ENCODE data around the gene CDCA5.
"Not testable (repeated sequence)": the region's sequence is repeated elsewhere in the genome, so short reads cannot be mapped to it uniquely, and the experiment has no call there.

CDCA5 gene

GRCh38 chr11:65118891-65119669 is 35.2 kb upstream of the CDCA5 start:
- DNase-seq: not testable (repeated sequence)

GRCh38 chr11:65118097-65118837 is 34.4 kb upstream of the CDCA5 start:
- DNase-seq: no peak

- peak; percentile 100 for DNase-seq
Observed at GRCh38 chr11:65117206-65118096, 33.6 kb upstream of the CDCA5 start, which contains the start of gene ZNHIT2. Gene ZNHIT2 (minus strand): TSS chr11:65117701. CDS start chr11:65117653, 48 bp downstream.

- peak; percentile 82 for DNase-seq
Observed at GRCh38 chr11:65116370-65117205, 32.7 kb upstream of the CDCA5 start.

GRCh38 chr11:65115361-65116082 is 31.7 kb upstream of the CDCA5 start:
- no peak for DNase-seq

- DNase-seq: no peak
Observed at GRCh38 chr11:65114538-65115171, 30.8 kb upstream of the CDCA5 start.

GRCh38 chr11:65113839-65114238 is 30.0 kb upstream of the CDCA5 start:
- no peak for DNase-seq

- DNase-seq: no peak
Observed at GRCh38 chr11:65113361-65113756, 29.5 kb upstream of the CDCA5 start.

- peak; percentile 72 for DNase-seq
Observed at GRCh38 chr11:65112546-65113360, 28.9 kb upstream of the CDCA5 start.

GRCh38 chr11:65111744-65112545 is 28.1 kb upstream of the CDCA5 start, which contains the start of gene TM7SF2:
Gene TM7SF2 (plus strand): TSS chr11:65111872. CDS start chr11:65112016, 144 bp downstream.
- peak; percentile 92 for DNase-seq

GRCh38 chr11:65111159-65111743 is 27.4 kb upstream of the CDCA5 start:
- no peak for DNase-seq

GRCh38 chr11:65110354-65110861 is 26.6 kb upstream of the CDCA5 start:
- peak; percentile 94 for DNase-seq

GRCh38 chr11:65109231-65110198 is 25.7 kb upstream of the CDCA5 start:
- no peak for DNase-seq

- DNase-seq: no peak
Observed at GRCh38 chr11:65108469-65109123, 24.8 kb upstream of the CDCA5 start.

- no peak for DNase-seq
Observed at GRCh38 chr11:65107751-65108468, 24.1 kb upstream of the CDCA5 start.

GRCh38 chr11:65107078-65107477 is 23.2 kb upstream of the CDCA5 start:
- DNase-seq: no peak
